ENCODE data around the gene C1orf174.

The C1orf174 gene

GRCh38 chr1:3900150-3900968 is at the start of gene C1orf174:
C1orf174 (minus strand) TSS chr1:3900272; CDS start chr1:3900186, 86 bp downstream.
- no peaks in the 10 kb centered on the region for H4K20me1 ChIP-seq (ENCODE audit: insufficient read depth, low read length)
- TF ChIP-seq CTCF (IDR thresholded peaks at IDR 0.05; ENCODE audit: low read length) = no peak
- no peak for TF ChIP-seq EZH2 (IDR thresholded peaks at IDR 0.05; ENCODE audit: borderline replicate concordance, low read length)
- peaks cover 14% of the 10 kb centered on the region for H3K36me3 ChIP-seq (ENCODE audit: insufficient read depth, low read length)
- peaks cover 52% of the 10 kb centered on the region for H3K4me1 ChIP-seq (ENCODE audit: insufficient read depth, low read length, severe bottlenecking)
- peak within 1 kb of the TSS; percentile 92 for H3K4me3 ChIP-seq (ENCODE audit: low read depth, low read length, poor library complexity, severe bottlenecking)
- H2AFZ ChIP-seq (ENCODE audit: low read length) = no peak within 1 kb of the TSS
- 0 out of 2 replicates have a peak, but pooled peaks cover 6% of the 10 kb centered on the region for H3F3A ChIP-seq (ENCODE audit: insufficient read depth, low read length)
- H3K4me2 ChIP-seq (ENCODE audit: low read length) = peak within 1 kb of the TSS; percentile 89
- peaks cover 25% of the 10 kb centered on the region for H3K79me2 ChIP-seq (ENCODE audit: insufficient read depth, low read length)
- H3K27me3 ChIP-seq (ENCODE audit: insufficient read depth, low read length) = no peaks in the 10 kb centered on the region
- H3K9me2 ChIP-seq (ENCODE audit: low read depth, low read length) = no peaks in the 10 kb centered on the region
- peak within 1 kb of the TSS; percentile 84 for H3K9ac ChIP-seq (ENCODE audit: low read length)
- peak within 1 kb of the TSS; percentile 97 for H3K27ac ChIP-seq (ENCODE audit: low read depth, low read length, poor library complexity, severe bottlenecking)
- 0 out of 2 replicates have a peak, but pooled peaks cover 3% of the 10 kb centered on the region for H3K9me3 ChIP-seq (ENCODE audit: low read length)

GRCh38 chr1:3948344-3948743 is 48.3 kb upstream of the C1orf174 start:
- Histone ChIP-seq H2AFZ (ENCODE audit: low read length) (no peak overlapping the region), H4K20me1 (ENCODE audit: insufficient read depth, low read length) (no peaks in the 10 kb centered on the region), H3K4me1 (ENCODE audit: insufficient read depth, low read length, severe bottlenecking) (no peaks in the 10 kb centered on the region), H3F3A (ENCODE audit: insufficient read depth, low read length) (no peaks in the 10 kb centered on the region), H3K27ac (ENCODE audit: low read depth, low read length, poor library complexity, severe bottlenecking) (no peak overlapping the region), H3K36me3 (ENCODE audit: insufficient read depth, low read length) (peaks cover 4% of the 10 kb centered on the region; the same call in 1 of the 2 replicates), H3K9me2 (ENCODE audit: low read depth, low read length) (no peaks in the 10 kb centered on the region), H3K9ac (ENCODE audit: low read length) (no peak overlapping the region), H3K4me2 (ENCODE audit: low read length) (no peak overlapping the region), H3K4me3 (ENCODE audit: low read depth, low read length, poor library complexity, severe bottlenecking) (no peak overlapping the region), H3K27me3 (ENCODE audit: insufficient read depth, low read length) (peaks cover 35% of the 10 kb centered on the region; the same call in 1 of the 2 replicates), H3K79me2 (ENCODE audit: insufficient read depth, low read length) (no peaks in the 10 kb centered on the region), H3K9me3 (ENCODE audit: low read length) (peaks cover 12% of the 10 kb centered on the region)
- TF ChIP-seq CTCF (IDR thresholded peaks at IDR 0.05; ENCODE audit: low read length) (no peak), EZH2 (IDR thresholded peaks at IDR 0.05; ENCODE audit: borderline replicate concordance, low read length) (no peak)

- Histone ChIP-seq H2AFZ (ENCODE audit: low read length) (no peak overlapping the region), H3K4me3 (ENCODE audit: low read depth, low read length, poor library complexity, severe bottlenecking) (no peak overlapping the region), H3K4me2 (ENCODE audit: low read length) (no peak overlapping the region), H4K20me1 (ENCODE audit: insufficient read depth, low read length) (no peaks in the 10 kb centered on the region), H3K27ac (ENCODE audit: low read depth, low read length, poor library complexity, severe bottlenecking) (no peak overlapping the region), H3K4me1 (ENCODE audit: insufficient read depth, low read length, severe bottlenecking) (no peaks in the 10 kb centered on the region), H3K79me2 (ENCODE audit: insufficient read depth, low read length) (no peaks in the 10 kb centered on the region), H3F3A (ENCODE audit: insufficient read depth, low read length) (no peaks in the 10 kb centered on the region), H3K9me2 (ENCODE audit: low read depth, low read length) (no peaks in the 10 kb centered on the region), H3K27me3 (ENCODE audit: insufficient read depth, low read length) (peaks cover 35% of the 10 kb centered on the region; the same call in 1 of the 2 replicates), H3K9ac (ENCODE audit: low read length) (no peak overlapping the region), H3K9me3 (ENCODE audit: low read length) (peaks cover 12% of the 10 kb centered on the region), H3K36me3 (ENCODE audit: insufficient read depth, low read length) (peaks cover 4% of the 10 kb centered on the region; the same call in 1 of the 2 replicates)
- TF ChIP-seq CTCF (IDR thresholded peaks at IDR 0.05; ENCODE audit: low read length) (no peak), EZH2 (IDR thresholded peaks at IDR 0.05; ENCODE audit: borderline replicate concordance, low read length) (no peak)
Measured at GRCh38 chr1:3945916-3946840, 46.1 kb upstream of the C1orf174 start.

Data from OCI-LY1 (cell line).